ENCODE data around the gene ROCK2.

The ROCK2 gene

GRCh38 chr2:11296401-11296800 is 48.0 kb downstream of the ROCK2 start:
- no peak for DNase-seq (ENCODE audit: low read depth, low spot score)
- no peak overlapping the region for H3K4me3 ChIP-seq (ENCODE audit: low read depth, low read length)
- in situ Hi-C loops (cut with HindIII; ENCODE audit: low sequenced_read_pairs), result no loop called here
- no peak for TF ChIP-seq CTCF (IDR thresholded peaks at IDR 0.05; ENCODE audit: low read depth, low read length)

- in situ Hi-C loops (cut with HindIII; ENCODE audit: low sequenced_read_pairs), result no loop called here
- peak; percentile 47 for DNase-seq (ENCODE audit: low read depth, low spot score)
- no peak for TF ChIP-seq CTCF (IDR thresholded peaks at IDR 0.05; ENCODE audit: low read depth, low read length)
- H3K4me3 ChIP-seq (ENCODE audit: low read depth, low read length), result no peak overlapping the region
These were observed 51.8 kb downstream of the ROCK2 start for GRCh38 chr2:11292464-11293255.

GRCh38 chr2:11290713-11291112 is 53.7 kb downstream of the ROCK2 start:
- DNase-seq (ENCODE audit: low read depth, low spot score), result no peak
- H3K4me3 ChIP-seq (ENCODE audit: low read depth, low read length), result no peak overlapping the region
- in situ Hi-C loops (cut with HindIII; ENCODE audit: low sequenced_read_pairs), result no loop called here
- no peak for TF ChIP-seq CTCF (IDR thresholded peaks at IDR 0.05; ENCODE audit: low read depth, low read length)

GRCh38 chr2:11290211-11290610 is 54.2 kb downstream of the ROCK2 start:
- no peak for TF ChIP-seq CTCF (IDR thresholded peaks at IDR 0.05; ENCODE audit: low read depth, low read length)

GRCh38 chr2:11288431-11288830 is 56.0 kb downstream of the ROCK2 start:
- no peak overlapping the region for H3K4me3 ChIP-seq (ENCODE audit: low read depth, low read length)
- in situ Hi-C loops (cut with HindIII; ENCODE audit: low sequenced_read_pairs), result no loop called here
- TF ChIP-seq CTCF (IDR thresholded peaks at IDR 0.05; ENCODE audit: low read depth, low read length), result no peak
- DNase-seq (ENCODE audit: low read depth, low spot score), result no peak

More at GRCh38 chr2:11290211-11290610, 54.2 kb downstream of the ROCK2 start:
- no peak overlapping the region for H3K4me3 ChIP-seq (ENCODE audit: low read depth, low read length)
- in situ Hi-C loops (cut with HindIII; ENCODE audit: low sequenced_read_pairs), result no loop called here
- no peak for DNase-seq (ENCODE audit: low read depth, low spot score)

GRCh38 chr2:11286749-11287148 is 57.7 kb downstream of the ROCK2 start:
- TF ChIP-seq CTCF (IDR thresholded peaks at IDR 0.05; ENCODE audit: low read depth, low read length), result no peak
- no peak overlapping the region for H3K4me3 ChIP-seq (ENCODE audit: low read depth, low read length)
- in situ Hi-C loops (cut with HindIII; ENCODE audit: low sequenced_read_pairs), result no loop called here
- no peak for DNase-seq (ENCODE audit: low read depth, low spot score)

Measured in astrocyte of the spinal cord (primary cell).